Hair follicle dermal papilla cell (primary cell): Measurements from ENCODE around the gene PRRG1. TPM values are rescaled to one million over a fixed set of nuclear protein-coding genes. Genes with fewer than 3 reads are reported as not detected.

ENCODE experiments used
- total RNA-seq: library from RNA; depleted of rRNA; stranded (reverse); fragments of >200 nt; gene quantifications from 2 replicates; pipeline ENCODE4 v1.2.3, GENCODE V29; 2012

The PRRG1 gene
- 12.3 and 16.7 TPM in 2 replicates for total RNA-seq

GRCh38 chrX:37349221-37350033 lies at the start of gene PRRG1:
Gene PRRG1, plus strand, starts transcription at chrX:37349364. Its CDS starts 56,886 bp downstream, at chrX:37406250.

Other genes with a start within 250 kb of the PRRG1 start
- gene LANCL3, start 222.3 kb downstream of the PRRG1 start, total RNA-seq, result 0.24 and 0.32 TPM in 2 replicates